ENCODE data around the gene EHBP1L1. TPM values are rescaled to one million over a fixed set of nuclear protein-coding genes. Genes with fewer than 3 reads are reported as not detected.

Gene EHBP1L1
- total and polyA plus RNA-seq, 4 donors = 1.1 to 120 (median 10.0) TPM

GRCh38 chr11:65569973-65570918 lies 5.6 kb upstream of the EHBP1L1 start, which contains the start of gene ZNRD2:
Gene ZNRD2, plus strand, starts transcription at chr11:65570477. Its CDS starts 15 bp downstream, at chr11:65570492.
- no peak for TF ChIP-seq FOXA2 (IDR thresholded peaks at IDR 0.05)
- no peak for TF ChIP-seq ATF3 (IDR thresholded peaks at IDR 0.05)
- peak; percentile 33 for TF ChIP-seq CTCF (IDR thresholded peaks at IDR 0.05; ENCODE audit: low read depth, low read length, missing input control)
- no peak for TF ChIP-seq ZBTB33 (IDR thresholded peaks at IDR 0.05)
- peak; percentile 25 for TF ChIP-seq REST (IDR thresholded peaks at IDR 0.05)
- peak; percentile 70 for TF ChIP-seq MAX (IDR thresholded peaks at IDR 0.05)
- TF ChIP-seq JUND (IDR thresholded peaks at IDR 0.05) = no peak
- peak; percentile 80 for TF ChIP-seq SP1 (IDR thresholded peaks at IDR 0.05)
- peak; percentile 52 to 62 for TF ChIP-seq RXRA (IDR thresholded peaks at IDR 0.05)
- TF ChIP-seq HNF4G (IDR thresholded peaks at IDR 0.05) = no peak
- TF ChIP-seq FOXA1 (IDR thresholded peaks at IDR 0.05) = no peak
- peak; percentile 91 to 99 for TF ChIP-seq GABPA (IDR thresholded peaks at IDR 0.05 in 1 of 2, conservative IDR thresholded peaks at IDR 0.05 in 1 of 2)
- peak in 1 of 2 donors; percentile 41 for TF ChIP-seq HNF4A (conservative IDR thresholded peaks at IDR 0.05)
- TF ChIP-seq TAF1 (conservative IDR thresholded peaks at IDR 0.05) = no peak
- peak in 1 of 2 donors; percentile 60 for TF ChIP-seq RAD21 (IDR thresholded peaks at IDR 0.05)
- TF ChIP-seq EGR1 (IDR thresholded peaks at IDR 0.05; ENCODE audit: low read depth in 2 of 2) = peak in 1 of 2 donors; percentile 18
- peak; percentile 95 for TF ChIP-seq YY1 (IDR thresholded peaks at IDR 0.05)
- TF ChIP-seq NR2F2 (IDR thresholded peaks at IDR 0.05) = peak; percentile 95
- WGBS = under 1% methylated on average over 89 of the region's 89 CpGs
- peaks cover 15 to 55% (median 49%) of the 10 kb centered on the region in 4 donors for H3K4me1 ChIP-seq (ENCODE audit: control insufficient read depth in 4 of 4, insufficient read depth in 4 of 4, low read length in 3 of 4)

More at GRCh38 chr11:65569973-65570918, 5.6 kb upstream of the EHBP1L1 start, which contains the start of gene ZNRD2:
- H3K9me3 ChIP-seq (ENCODE audit: control insufficient read depth in 4 of 4, low read length in 3 of 4) = no peaks in the 10 kb centered on the region
- peak within 1 kb of the TSS; percentile 94 for H3K27ac ChIP-seq (ENCODE audit: low read depth in 1 of 2, low read length in 2 of 2)
- H3K36me3 ChIP-seq (ENCODE audit: control insufficient read depth in 4 of 4, insufficient read depth in 3 of 4, low read depth in 1 of 4, low read length in 3 of 4) = peaks cover 0 to 6% (median 1%) of the 10 kb centered on the region in 4 donors
- H3K9ac ChIP-seq (ENCODE audit: low read depth in 1 of 2, low read length in 2 of 2) = peak within 1 kb of the TSS; percentile 82 to 88
- no peaks in the 10 kb centered on the region for H3K27me3 ChIP-seq (ENCODE audit: control insufficient read depth in 4 of 4, insufficient read depth in 4 of 4, low read length in 3 of 4)
- peak; percentile 93 for DNase-seq (ENCODE audit: low spot score)
- peak within 1 kb of the TSS; percentile 81 to 93 (median 92) for H3K4me3 ChIP-seq (ENCODE audit: low read depth in 1 of 3, low read length in 3 of 3)

All from liver (tissue), 9 donors.